K562 (cell line): ENCODE data around the gene LMAN2. TPM values are rescaled to one million over a fixed set of nuclear protein-coding genes. Genes with fewer than 3 reads are reported as not detected.

Source experiments
- BRD4 ChIP-seq: fragments of 200-600 bp; sonication (generic); IDR thresholded peaks from 2 replicates; pipeline ENCODE4 v1.6.1; 2017; ENCODE audit warnings: inconsistent platforms
- CBFB ChIP-seq: sonication (generic); formaldehyde crosslinking; IDR thresholded peaks from 2 replicates; pipeline ENCODE4 v1.4.0; 2020; ENCODE audit warnings: mild to moderate bottlenecking, missing genetic modification reagents
- CHD1 ChIP-seq: fragments of 200-600 bp; sonication (generic); IDR thresholded peaks from one replicate; pipeline ENCODE4 v1.6.1; 2012; ENCODE audit warnings: mild to moderate bottlenecking, moderate library complexity, low read length, inconsistent platforms
- CHD7 ChIP-seq: fragments of 200-600 bp; sonication (generic); IDR thresholded peaks from one replicate; pipeline ENCODE4 v1.6.1; 2012; ENCODE audit warnings: mild to moderate bottlenecking, low read depth, low read length, inconsistent platforms
- GATA2 ChIP-seq: sonication (generic); formaldehyde crosslinking; IDR thresholded peaks from 2 replicates; pipeline ENCODE4 v1.4.0; 2020; ENCODE audit warnings: mild to moderate bottlenecking, missing genetic modification reagents
- GATAD2B ChIP-seq: fragments of 450-650 bp; IDR thresholded peaks from 2 replicates; pipeline ENCODE4 v1.6.1; 2017; ENCODE audit warnings: mild to moderate bottlenecking, borderline replicate concordance
- HOXB6 ChIP-seq: fragments of 250-450 bp; sonication (Bioruptor Pico); IDR thresholded peaks from 2 replicates; pipeline ENCODE4 v1.5.1; 2022; ENCODE audit warnings: mild to moderate bottlenecking, borderline replicate concordance
- MAZ ChIP-seq, 2 experiments: fragments of 450-650 bp in 1 of 2; sonication (generic) in 1 of 2; formaldehyde crosslinking; IDR thresholded peaks in 1 of 2; conservative IDR thresholded peaks in 1 of 2; 2 replicates each; pipeline versions ENCODE4 v1.4.0 to v1.5.0; 2020; ENCODE audit warnings: mild to moderate bottlenecking in 1 of 2, missing genetic modification reagents in 1 of 2
- MCM2 ChIP-seq: fragments of 450-650 bp; IDR thresholded peaks from 2 replicates; pipeline ENCODE4 v1.6.1; 2017; ENCODE audit warnings: low read depth, mild to moderate bottlenecking
- PHF8 ChIP-seq: fragments of 200-600 bp; sonication (generic); IDR thresholded peaks from 2 replicates; pipeline ENCODE4 v1.6.1; 2012; ENCODE audit warnings: mixed run types, mild to moderate bottlenecking, inconsistent platforms, low read length, moderate library complexity, borderline replicate concordance
- PTRF ChIP-seq: fragments of 450-650 bp; IDR thresholded peaks from 2 replicates; pipeline ENCODE4 v1.6.1; 2016; ENCODE audit warnings: mild to moderate bottlenecking, missing genetic modification characterization, missing compliant biosample characterization
- TFE3 ChIP-seq: fragments of 450-650 bp; formaldehyde crosslinking; IDR thresholded peaks from 2 replicates; pipeline ENCODE4 v1.4.0; 2020; ENCODE audit warnings: mild to moderate bottlenecking, mixed read lengths
- ZNF224 ChIP-seq: sonication (generic); formaldehyde crosslinking; IDR thresholded peaks from 2 replicates; pipeline ENCODE4 v1.8.0; 2022; ENCODE audit warnings: mild to moderate bottlenecking, missing genetic modification reagents
- ZNF436 ChIP-seq: fragments of 250-450, 450-650 bp; sonication (Bioruptor Pico); formaldehyde crosslinking; IDR thresholded peaks from 2 replicates; pipeline ENCODE4 v1.7.0; 2020; ENCODE audit warnings: mild to moderate bottlenecking
- polyA plus RNA-seq, 8 experiments: library from polyadenylated mRNA; depleted of rRNA in 4 of 8; stranded (reverse) in 5 of 8; unstranded in 3 of 8; fragments of >200 nt; fragmentation: Nextera tagmentation in 2 of 8; fragmentation: Illumina TruSeq in 1 of 8; extraction: Ambion mirVana in 2 of 8; extraction: Trizol in 1 of 8; gene quantifications; 2 replicates each; pipeline versions ENCODE4 v1.2.1 to v1.2.3, GENCODE V29; 2011 to 2014; ENCODE audit warnings: inconsistent platforms in 1 of 8, missing spikeins in 1 of 8
- total RNA-seq, 7 experiments: library from RNA; depleted of rRNA in 6 of 7; stranded (reverse); fragments of >200 nt in 6 of 7; fragmentation: Illumina TruSeq in 2 of 7; extraction: Trizol in 2 of 7; gene quantifications; 2 replicates each; pipeline versions ENCODE4 v1.2.1 to v1.2.3, GENCODE V29; 2011 to 2021; ENCODE audit warnings: low replicate concordance in 1 of 7

LMAN2 gene
- total and polyA plus RNA-seq, 9 of the 15 experiments (the other 6 are each of a cell fraction or from before 2014, with no cell fraction given): 2.7 to 254 (median 136) TPM

- TF ChIP-seq CHD7: no peak
- TF ChIP-seq ZNF436 (CRISPR knock-in tag): no peak
- no peak for TF ChIP-seq HOXB6 (CRISPR knock-in tag)
- peak in 1 of 2 experiments; percentile 65; a peak in 2 of 4 replicates for TF ChIP-seq MAZ (CRISPR knock-in tag; conservative IDR thresholded peaks at IDR 0.05 in 1 of 2, IDR thresholded peaks at IDR 0.05 in 1 of 2)
- TF ChIP-seq PTRF (tag): no peak
- TF ChIP-seq ZNF224 (CRISPR knock-in tag): no peak
- peak; percentile 54; the same call in 1 of the 2 replicates for TF ChIP-seq GATA2 (CRISPR knock-in tag)
- TF ChIP-seq MCM2: no peak
- TF ChIP-seq TFE3 (CRISPR knock-in tag): no peak
- TF ChIP-seq GATAD2B: no peak
- TF ChIP-seq CHD1: no peak
- TF ChIP-seq BRD4: no peak
- no peak for TF ChIP-seq PHF8
- no peak for TF ChIP-seq CBFB (CRISPR knock-in tag)
Measured at GRCh38 chr5:177390363-177391300, 39.2 kb upstream of the LMAN2 start (continued).
